GM23338 (cell line): ENCODE data around the gene NUTM2D. TPM values are rescaled to one million over a fixed set of nuclear protein-coding genes. Genes with fewer than 3 reads are reported as not detected.
"Not testable (repeated sequence)": the region's sequence is repeated elsewhere in the genome, so short reads cannot be mapped to it uniquely, and the experiment has no call there.

ENCODE experiments used
- ATAC-seq: fragments of 200-7000 bp; cut with Tn5 transposase; 3 replicates; pipeline ENCODE4 v1.9.1; 2020
- DNase-seq: peaks from one replicate; pipeline ENCODE4 v3.0.0-alpha.2; 2015; ENCODE audit warnings: low spot score
- H2AFZ ChIP-seq: fragments of 200-600 bp; sonication (generic); 2 replicates; pipeline ENCODE4 v1.8.0; 2016; ENCODE audit warnings: antibody characterized with exemption, mild to moderate bottlenecking, moderate library complexity
- H3F3A ChIP-seq: fragments of 200-600 bp; sonication (generic); replicated peaks from 2 replicates; pipeline ENCODE4 v1.8.0; 2017; ENCODE audit warnings: antibody characterized with exemption, mixed run types, low read depth
- H3K27ac ChIP-seq: fragments of 200-600 bp; sonication (generic); 2 replicates; pipeline ENCODE4 v1.6.1; 2016; ENCODE audit warnings: low read depth
- H3K27me3 ChIP-seq: fragments of 200-600 bp; sonication (generic); 2 replicates; pipeline ENCODE4 v1.8.0; 2016; ENCODE audit warnings: mild to moderate bottlenecking, mixed run types, moderate library complexity; ENCODE audit not compliant: insufficient read depth
- H3K36me3 ChIP-seq: fragments of 200-600 bp; sonication (generic); 2 replicates; pipeline ENCODE4 v1.8.0; 2016; ENCODE audit warnings: mild to moderate bottlenecking; ENCODE audit not compliant: insufficient read depth
- H3K4me1 ChIP-seq: fragments of 200-600 bp; sonication (generic); 2 replicates; pipeline ENCODE4 v1.8.0; 2016; ENCODE audit warnings: mild to moderate bottlenecking, moderate library complexity; ENCODE audit not compliant: insufficient read depth
- H3K4me2 ChIP-seq: fragments of 200-600 bp; sonication (generic); 2 replicates; pipeline ENCODE4 v1.7.1; 2017; ENCODE audit warnings: mixed run types
- H3K4me3 ChIP-seq: fragments of 200-600 bp; sonication (generic); 2 replicates; pipeline ENCODE4 v1.6.1; 2016; ENCODE audit warnings: mixed run types
- H3K79me2 ChIP-seq: fragments of 200-600 bp; sonication (generic); replicated peaks from 2 replicates; pipeline ENCODE4 v1.8.0; 2017; ENCODE audit warnings: mild to moderate bottlenecking; ENCODE audit not compliant: insufficient read depth
- H3K9me2 ChIP-seq: fragments of 200-600 bp; sonication (generic); 2 replicates; pipeline ENCODE4 v1.8.0; 2017; ENCODE audit not compliant: insufficient read depth
- H4K20me1 ChIP-seq: fragments of 200-600 bp; sonication (generic); replicated peaks from 2 replicates; pipeline ENCODE4 v1.8.0; 2017; ENCODE audit warnings: mild to moderate bottlenecking; ENCODE audit not compliant: insufficient read depth
- H3K27ac Mint-ChIP-seq: 2 replicates; pipeline ENCODE4 v1.8.0; 2020; ENCODE audit warnings: inconsistent platforms, mild to moderate bottlenecking, moderate library complexity, mixed read lengths
- H3K27me3 Mint-ChIP-seq: 3 replicates; pipeline ENCODE4 v1.8.0; 2022; ENCODE audit warnings: low read depth, mild to moderate bottlenecking, moderate library complexity, mixed read lengths, inconsistent platforms; ENCODE audit not compliant: insufficient read depth, poor library complexity
- H3K36me3 Mint-ChIP-seq: 3 replicates; pipeline ENCODE4 v1.8.0; 2021; ENCODE audit warnings: low read depth, mild to moderate bottlenecking, inconsistent platforms, moderate library complexity, mixed read lengths
- H3K4me1 Mint-ChIP-seq: 3 replicates; pipeline ENCODE4 v1.8.0; 2020; ENCODE audit warnings: mild to moderate bottlenecking, inconsistent platforms, mixed read lengths
- H3K4me3 Mint-ChIP-seq: 3 replicates; pipeline ENCODE4 v1.8.0; 2021; ENCODE audit warnings: moderate library complexity, mild to moderate bottlenecking, inconsistent platforms, mixed read lengths
- H3K9me3 Mint-ChIP-seq: 3 replicates; pipeline ENCODE4 v1.8.0; 2020; ENCODE audit warnings: moderate library complexity, mild to moderate bottlenecking, inconsistent platforms, mixed read lengths
- polyA plus RNA-seq: library from polyadenylated mRNA; unstranded; fragments of >200 nt; fragmentation: Nextera tagmentation; extraction: Ambion mirVana; gene quantifications from 2 replicates; pipeline ENCODE4 v1.2.1, GENCODE V29; 2016
- total RNA-seq: library from RNA; depleted of rRNA; stranded (reverse); fragments of >200 nt; shearing (Covaris generic); gene quantifications from 2 replicates; pipeline ENCODE4 v1.2.3, GENCODE V29; 2014

Gene NUTM2D
- total and polyA plus RNA-seq, 2 experiments from 2014 or later, result 0.18 to 1.1 TPM

- H3K4me1 ChIP-seq, H3K4me1 Mint-ChIP-seq, H3K4me3 ChIP-seq, H3K27me3 ChIP-seq, H2AFZ ChIP-seq, DNase-seq, H4K20me1 ChIP-seq, H3K9me3 Mint-ChIP-seq, H3K27me3 Mint-ChIP-seq, ATAC-seq, H3K4me2 ChIP-seq, H3K79me2 ChIP-seq, H3K27ac ChIP-seq, H3F3A ChIP-seq, H3K36me3 Mint-ChIP-seq, H3K36me3 ChIP-seq, H3K27ac Mint-ChIP-seq, H3K4me3 Mint-ChIP-seq, H3K9me2 ChIP-seq: not testable (repeated sequence)
Observed at GRCh38 chr10:87321505-87321904, 36.0 kb upstream of the NUTM2D start.

- not testable (repeated sequence) for H3K27ac Mint-ChIP-seq, H3K4me2 ChIP-seq
Observed at GRCh38 chr10:87324559-87324958, 33.0 kb upstream of the NUTM2D start.

GRCh38 chr10:87327958-87328357 lies 29.6 kb upstream of the NUTM2D start:
- not testable (repeated sequence) for H3K36me3 ChIP-seq, H3K4me1 ChIP-seq, H3K4me1 Mint-ChIP-seq, H3F3A ChIP-seq, ATAC-seq, H3K9me3 Mint-ChIP-seq, H3K36me3 Mint-ChIP-seq, H3K27ac ChIP-seq, H3K9me2 ChIP-seq, H3K27me3 ChIP-seq, H3K27me3 Mint-ChIP-seq, H3K4me2 ChIP-seq, H3K4me3 ChIP-seq, H3K27ac Mint-ChIP-seq, H3K4me3 Mint-ChIP-seq, H4K20me1 ChIP-seq, H3K79me2 ChIP-seq, DNase-seq, H2AFZ ChIP-seq

More at GRCh38 chr10:87324559-87324958, 33.0 kb upstream of the NUTM2D start:
- H3K27ac ChIP-seq, H3K4me3 ChIP-seq, H3K4me3 Mint-ChIP-seq, DNase-seq, H3F3A ChIP-seq, H3K79me2 ChIP-seq, H3K9me3 Mint-ChIP-seq, H3K4me1 Mint-ChIP-seq, H3K36me3 Mint-ChIP-seq, H2AFZ ChIP-seq, H3K9me2 ChIP-seq, H4K20me1 ChIP-seq, H3K36me3 ChIP-seq, ATAC-seq, H3K27me3 ChIP-seq, H3K27me3 Mint-ChIP-seq, H3K4me1 ChIP-seq: not testable (repeated sequence)

- H3K9me3 Mint-ChIP-seq, H3K27me3 ChIP-seq, H3K9me2 ChIP-seq, H3K4me1 ChIP-seq, H3K36me3 ChIP-seq, H3K4me3 Mint-ChIP-seq, H3K27ac Mint-ChIP-seq, H3K36me3 Mint-ChIP-seq, H3K79me2 ChIP-seq, ATAC-seq, H4K20me1 ChIP-seq, H3K27me3 Mint-ChIP-seq, H3F3A ChIP-seq, H3K27ac ChIP-seq, H3K4me2 ChIP-seq, H3K4me1 Mint-ChIP-seq, H3K4me3 ChIP-seq, H2AFZ ChIP-seq, DNase-seq: not testable (repeated sequence)
Observed at GRCh38 chr10:87329131-87329530, 28.4 kb upstream of the NUTM2D start.

GRCh38 chr10:87332687-87333086 lies 24.9 kb upstream of the NUTM2D start:
- H3K9me3 Mint-ChIP-seq, H3K4me1 ChIP-seq, H3K9me2 ChIP-seq, H3K27me3 ChIP-seq, H3K4me3 ChIP-seq, DNase-seq, H3K4me2 ChIP-seq, H4K20me1 ChIP-seq, H3K27me3 Mint-ChIP-seq, ATAC-seq, H3K27ac ChIP-seq, H3F3A ChIP-seq, H3K4me3 Mint-ChIP-seq, H3K36me3 Mint-ChIP-seq, H3K36me3 ChIP-seq, H3K79me2 ChIP-seq, H3K4me1 Mint-ChIP-seq, H2AFZ ChIP-seq, H3K27ac Mint-ChIP-seq: not testable (repeated sequence)

- H3K79me2 ChIP-seq, result peaks cover 36% of the 10 kb centered on the region
- not testable (repeated sequence) for H3K27me3 Mint-ChIP-seq, ATAC-seq, H3K27ac Mint-ChIP-seq, H3F3A ChIP-seq, H3K4me1 Mint-ChIP-seq, H3K9me2 ChIP-seq, H3K4me2 ChIP-seq, H3K36me3 ChIP-seq, H3K27ac ChIP-seq, DNase-seq, H3K36me3 Mint-ChIP-seq, H3K4me1 ChIP-seq, H3K4me3 ChIP-seq, H3K27me3 ChIP-seq, H3K9me3 Mint-ChIP-seq, H2AFZ ChIP-seq
- H3K4me3 Mint-ChIP-seq, result peak overlapping the region; percentile 20
- peaks cover 11% of the 10 kb centered on the region for H4K20me1 ChIP-seq
Observed at GRCh38 chr10:87340411-87340810, 17.1 kb upstream of the NUTM2D start.

GRCh38 chr10:87341546-87342142 lies 15.9 kb upstream of the NUTM2D start:
- H3K27me3 Mint-ChIP-seq, H3K36me3 ChIP-seq, H3K4me1 Mint-ChIP-seq, H2AFZ ChIP-seq, H3K27ac Mint-ChIP-seq, H3K36me3 Mint-ChIP-seq, H3F3A ChIP-seq, H3K9me3 Mint-ChIP-seq, H3K27me3 ChIP-seq, H3K9me2 ChIP-seq, H3K4me1 ChIP-seq: not testable (repeated sequence)
- DNase-seq (peak; percentile 19), ATAC-seq (peak; percentile 49)
- H3K4me3 Mint-ChIP-seq, result peak overlapping the region; percentile 86
- Histone ChIP-seq H3K4me3 (peak overlapping the region; percentile 66), H3K27ac (peak overlapping the region; percentile 81; the same call in 1 of the 2 replicates), H3K79me2 (peaks cover 36% of the 10 kb centered on the region), H4K20me1 (peaks cover 11% of the 10 kb centered on the region), H3K4me2 (peak overlapping the region; percentile 79)
